SK-N-SH treated with all-trans-retinoic acid at 6 μM for 48 hours (cell line): Measurements from ENCODE around the gene DTNB.

Source experiments
- ATAC-seq: fragments of 200-7000 bp; cut with Tn5 transposase; 3 replicates; pipeline ENCODE4 v1.9.1; 2020; ENCODE audit warnings: mild to moderate bottlenecking, moderate library complexity
- ARNTL ChIP-seq: fragments of 450-650 bp; formaldehyde crosslinking; IDR thresholded peaks from 2 replicates; pipeline ENCODE4 v1.5.0; 2020; ENCODE audit warnings: low read depth, mild to moderate bottlenecking, moderate library complexity, borderline replicate concordance
- BACH2 ChIP-seq: fragments of 250-450 bp; sonication (Bioruptor Pico); IDR thresholded peaks from 2 replicates; pipeline ENCODE4 v1.9.0; 2021; ENCODE audit warnings: mild to moderate bottlenecking, borderline replicate concordance
- CREB5 ChIP-seq: fragments of 250-450 bp; sonication (Bioruptor Pico); IDR thresholded peaks from 2 replicates; pipeline ENCODE4 v1.5.1; 2020; ENCODE audit warnings: low read depth, mild to moderate bottlenecking, moderate library complexity
- CSDC2 ChIP-seq: fragments of 250-450 bp; sonication (Bioruptor Pico); IDR thresholded peaks from 2 replicates; pipeline ENCODE4 v1.5.0; 2020; ENCODE audit warnings: mild to moderate bottlenecking, moderate library complexity
- ESRRG ChIP-seq: fragments of 250-450 bp; sonication (Bioruptor Pico); IDR thresholded peaks from 2 replicates; pipeline ENCODE4 v1.6.1; 2021; ENCODE audit warnings: mild to moderate bottlenecking
- GLIS3 ChIP-seq: fragments of 250-450 bp; sonication (Bioruptor Pico); IDR thresholded peaks from 2 replicates; pipeline ENCODE4 v1.5.0; 2020; ENCODE audit warnings: mild to moderate bottlenecking, moderate library complexity
- ISL1 ChIP-seq: fragments of 250-450 bp; sonication (Bioruptor Pico); IDR thresholded peaks from 2 replicates; pipeline ENCODE4 v2.1.2; 2022; ENCODE audit warnings: mild to moderate bottlenecking, moderate library complexity
- OSR1 ChIP-seq: fragments of 250-450 bp; sonication (Bioruptor Pico); IDR thresholded peaks from 2 replicates; pipeline ENCODE4 v1.8.0; 2022; ENCODE audit warnings: moderate library complexity, mild to moderate bottlenecking, inconsistent platforms
- PATZ1 ChIP-seq: fragments of 250-450 bp; sonication (Bioruptor Pico); IDR thresholded peaks from 2 replicates; pipeline ENCODE4 v1.8.0; 2020; ENCODE audit warnings: mild to moderate bottlenecking, moderate library complexity, borderline replicate concordance
- POU6F1 ChIP-seq: fragments of 250-450 bp; sonication (Bioruptor Pico); IDR thresholded peaks from 2 replicates; pipeline ENCODE4 v1.8.0; 2021; ENCODE audit warnings: low read depth, mild to moderate bottlenecking, moderate library complexity, borderline replicate concordance
- RARB ChIP-seq: fragments of 250-450 bp; sonication (Bioruptor Pico); IDR thresholded peaks from 2 replicates; pipeline ENCODE4 v1.8.0; 2021; ENCODE audit warnings: mild to moderate bottlenecking, moderate library complexity
- SNAI2 ChIP-seq: fragments of 250-450 bp; sonication (Bioruptor Pico); IDR thresholded peaks from 2 replicates; pipeline ENCODE4 v1.5.0; 2020; ENCODE audit warnings: mild to moderate bottlenecking, moderate library complexity
- TCF4 ChIP-seq: fragments of 250-450 bp; sonication (Bioruptor Pico); IDR thresholded peaks from 2 replicates; pipeline ENCODE4 v1.8.0; 2021; ENCODE audit warnings: mild to moderate bottlenecking, moderate library complexity, borderline replicate concordance
- TSHZ2 ChIP-seq: fragments of 250-450 bp; sonication (Bioruptor Pico); IDR thresholded peaks from 2 replicates; pipeline ENCODE4 v1.5.0; 2020; ENCODE audit warnings: mild to moderate bottlenecking, moderate library complexity
- ZC3H10 ChIP-seq: fragments of 250-450 bp; sonication (Bioruptor Pico); IDR thresholded peaks from 2 replicates; pipeline ENCODE4 v1.5.1; 2021; ENCODE audit warnings: mild to moderate bottlenecking, moderate library complexity
- ZFP3 ChIP-seq: fragments of 250-450 bp; sonication (Bioruptor Pico); IDR thresholded peaks from 2 replicates; pipeline ENCODE4 v1.5.0; 2020; ENCODE audit warnings: mild to moderate bottlenecking, moderate library complexity
- ZFP30 ChIP-seq: fragments of 450-650 bp; formaldehyde crosslinking; IDR thresholded peaks from 2 replicates; pipeline ENCODE4 v1.5.0; 2022; ENCODE audit warnings: mild to moderate bottlenecking, moderate library complexity
- ZNF8 ChIP-seq: fragments of 450-650 bp; formaldehyde crosslinking; IDR thresholded peaks from 2 replicates; pipeline ENCODE4 v1.5.0; 2020; ENCODE audit warnings: mild to moderate bottlenecking, moderate library complexity
- TF ChIP-seq, protein P1 (sequence below): fragments of 250-450 bp; sonication (Bioruptor Pico); IDR thresholded peaks from 2 replicates; pipeline ENCODE4 v1.5.1; 2021; ENCODE audit warnings: mild to moderate bottlenecking, moderate library complexity

The DTNB gene

DNA sequence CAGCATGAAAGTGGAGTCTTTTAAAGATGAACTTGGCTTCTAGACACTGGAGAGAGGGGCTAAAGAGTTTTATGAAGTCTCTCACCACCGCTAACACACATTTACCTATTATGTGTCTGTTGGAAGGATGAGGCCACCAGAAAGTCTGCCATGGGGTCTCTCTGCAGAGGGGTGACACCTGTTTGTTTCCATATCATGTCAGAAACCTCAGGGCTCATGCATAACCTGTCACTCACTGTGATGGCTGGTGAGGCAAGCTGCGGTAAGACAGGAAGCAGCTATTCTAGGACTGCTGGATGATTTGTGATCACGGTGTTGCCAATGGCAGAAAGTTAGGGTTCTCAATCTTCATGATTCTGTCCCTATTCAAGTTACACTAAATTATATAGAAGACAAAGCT, 270.9 kb downstream of the DTNB start:
- ATAC-seq: no peak
- TF ChIP-seq POU6F1 (CRISPR knock-in tag) (no peak), CSDC2 (no peak), ZNF8 (no peak), SNAI2 (no peak), ARNTL (no peak), ZFP30 (no peak), BACH2 (no peak), TSHZ2 (CRISPR knock-in tag) (no peak), CREB5 (no peak), GLIS3 (CRISPR knock-in tag) (no peak), ISL1 (CRISPR knock-in tag) (no peak)
- TF ChIP-seq, protein P1, sequence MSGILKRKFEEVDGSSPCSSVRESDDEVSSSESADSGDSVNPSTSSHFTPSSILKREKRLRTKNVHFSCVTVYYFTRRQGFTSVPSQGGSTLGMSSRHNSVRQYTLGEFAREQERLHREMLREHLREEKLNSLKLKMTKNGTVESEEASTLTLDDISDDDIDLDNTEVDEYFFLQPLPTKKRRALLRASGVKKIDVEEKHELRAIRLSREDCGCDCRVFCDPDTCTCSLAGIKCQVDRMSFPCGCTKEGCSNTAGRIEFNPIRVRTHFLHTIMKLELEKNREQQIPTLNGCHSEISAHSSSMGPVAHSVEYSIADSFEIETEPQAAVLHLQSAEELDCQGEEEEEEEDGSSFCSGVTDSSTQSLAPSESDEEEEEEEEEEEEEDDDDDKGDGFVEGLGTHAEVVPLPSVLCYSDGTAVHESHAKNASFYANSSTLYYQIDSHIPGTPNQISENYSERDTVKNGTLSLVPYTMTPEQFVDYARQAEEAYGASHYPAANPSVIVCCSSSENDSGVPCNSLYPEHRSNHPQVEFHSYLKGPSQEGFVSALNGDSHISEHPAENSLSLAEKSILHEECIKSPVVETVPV (CRISPR knock-in tag): no peak

- no peak for ATAC-seq
- TF ChIP-seq ARNTL (no peak), POU6F1 (CRISPR knock-in tag) (no peak), PATZ1 (CRISPR knock-in tag) (no peak), ISL1 (CRISPR knock-in tag) (no peak)
Observed at GRCh38 chr2:25401307-25402026, 271.9 kb downstream of the DTNB start.

- no peak for ATAC-seq
- TF ChIP-seq ESRRG (CRISPR knock-in tag) (no peak), PATZ1 (CRISPR knock-in tag) (no peak), ZFP3 (CRISPR knock-in tag) (no peak), TSHZ2 (CRISPR knock-in tag) (no peak), ZFP30 (no peak), RARB (no peak), SNAI2 (no peak), ARNTL (no peak), OSR1 (CRISPR knock-in tag) (no peak), ISL1 (CRISPR knock-in tag) (no peak), ZC3H10 (CRISPR knock-in tag) (no peak), TCF4 (CRISPR knock-in tag) (no peak)
Observed at GRCh38 chr2:25400576-25401216, 272.7 kb downstream of the DTNB start.
